HG03558 (cell line): Measurements from ENCODE around the gene ACTN4.

Source experiments
- ATAC-seq: cut with Tn5 transposase; IDR thresholded peaks from one replicate; pipeline ENCODE4 v1.9.1; 2021; ENCODE audit warnings: moderate number of reproducible peaks; ENCODE audit not compliant: unreplicated experiment; ENCODE audit errors: extremely low read depth

ACTN4 gene

GRCh38 chr19:38634757-38635482, 12.5 kb upstream of the ACTN4 start:
- no peak for ATAC-seq

- no peak for ATAC-seq
Measured at GRCh38 chr19:38635483-38636399, 11.7 kb upstream of the ACTN4 start.

- ATAC-seq, result no peak
Measured at GRCh38 chr19:38638461-38638860, 9.0 kb upstream of the ACTN4 start.

GRCh38 chr19:38639679-38640078, 7.8 kb upstream of the ACTN4 start:
- no peak for ATAC-seq

DNA sequence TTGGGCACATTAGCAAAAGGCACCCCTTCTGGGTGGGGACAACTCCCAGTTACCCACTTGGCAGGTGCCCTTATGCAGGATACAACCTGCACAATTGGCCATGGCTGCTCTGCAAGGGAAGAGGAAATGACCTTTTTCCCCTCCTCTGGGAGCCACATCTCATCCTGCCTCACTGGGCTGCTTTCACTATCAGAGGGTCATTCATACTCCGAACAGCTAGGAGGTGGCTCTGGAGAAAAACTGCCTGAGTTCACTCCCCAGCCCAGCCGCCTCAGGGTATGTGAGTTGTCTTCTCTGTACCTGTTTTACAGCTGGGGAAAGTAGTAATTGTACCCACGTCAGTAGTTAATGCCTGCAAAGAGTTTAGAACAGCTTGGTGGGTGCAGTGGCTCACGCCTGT, 7.1 kb upstream of the ACTN4 start:
- ATAC-seq, result no peak

GRCh38 chr19:38642176-38642575, 5.3 kb upstream of the ACTN4 start:
- ATAC-seq, result no peak

- no peak for ATAC-seq
Measured at GRCh38 chr19:38644719-38645118, 2.7 kb upstream of the ACTN4 start.

DNA sequence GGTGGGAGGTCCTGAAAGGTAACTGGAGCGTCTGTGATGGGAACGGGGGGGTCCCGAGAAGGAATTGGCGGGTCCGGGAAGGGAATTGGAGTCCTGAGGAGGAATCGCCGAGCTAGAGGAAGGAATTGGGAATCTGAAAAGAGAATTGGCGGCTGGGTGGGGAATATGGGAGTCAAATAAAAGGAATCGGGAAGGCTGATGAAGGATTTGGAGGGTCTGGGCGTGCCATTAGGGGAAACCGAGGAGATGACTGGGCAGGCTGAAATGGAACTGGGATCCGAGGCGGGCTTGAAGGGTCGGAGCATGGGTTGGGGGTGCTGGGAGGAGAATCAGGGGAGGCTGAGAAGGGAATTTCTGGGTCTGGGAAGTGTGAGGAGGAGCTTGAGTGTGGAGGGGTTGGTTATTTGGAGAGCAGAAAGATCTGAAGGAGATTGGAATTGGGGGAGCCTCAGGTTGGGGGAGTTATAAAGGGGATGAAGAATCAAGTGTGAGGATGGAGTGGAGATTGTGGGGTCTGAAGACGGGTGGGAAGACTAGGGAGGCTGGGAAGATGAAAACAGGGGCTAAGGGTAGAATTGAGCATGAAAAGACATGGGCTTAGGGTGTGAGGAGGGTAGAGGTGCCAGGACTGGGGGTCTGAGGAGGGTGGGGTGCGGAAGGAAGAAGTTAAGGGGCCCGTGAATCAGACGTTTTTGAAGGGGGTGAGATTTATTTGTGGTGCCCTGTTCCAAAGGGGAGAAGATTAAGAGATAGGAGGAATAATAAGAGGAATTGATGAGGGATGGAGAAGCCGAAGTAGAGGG, 718 bp downstream of the ACTN4 start:
- ATAC-seq, result no peak

DNA sequence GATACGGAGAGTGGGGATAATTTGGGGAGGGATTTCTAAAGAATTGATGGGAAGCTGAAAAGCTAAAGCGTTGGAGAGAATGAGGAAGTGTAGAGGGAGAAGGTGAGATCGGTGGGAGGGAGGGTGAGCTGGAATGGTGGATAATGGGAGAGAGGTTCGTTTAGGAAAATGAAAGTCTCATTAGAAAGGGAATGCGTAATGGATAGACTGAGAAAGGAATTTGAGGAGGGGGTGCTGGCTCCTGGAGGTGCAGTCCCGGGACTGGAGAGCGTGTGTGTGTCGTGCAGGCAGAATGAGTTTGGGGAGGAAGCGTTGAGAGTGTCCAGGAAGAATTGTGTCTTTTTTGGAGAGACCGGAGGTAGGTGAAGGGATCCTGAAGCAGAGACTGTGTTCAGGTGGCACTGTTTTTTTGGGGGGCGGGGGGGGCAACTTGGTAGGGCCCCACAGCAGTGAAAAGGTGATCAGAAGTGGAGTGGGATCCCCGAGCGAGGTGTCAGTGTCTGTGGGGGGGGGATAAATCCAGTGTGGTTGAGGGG, 1.4 kb downstream of the ACTN4 start:
- ATAC-seq, result no peak

GRCh38 chr19:38649305-38650171, 2.1 kb downstream of the ACTN4 start:
- ATAC-seq, result no peak

- no peak for ATAC-seq
Measured at GRCh38 chr19:38650172-38650775, 2.8 kb downstream of the ACTN4 start.

- ATAC-seq, result no peak
Measured at GRCh38 chr19:38650911-38651584, 3.6 kb downstream of the ACTN4 start.

GRCh38 chr19:38653028-38653571, 5.7 kb downstream of the ACTN4 start:
- no peak for ATAC-seq

- no peak for ATAC-seq
Measured at GRCh38 chr19:38654628-38655055, 7.2 kb downstream of the ACTN4 start.

DNA sequence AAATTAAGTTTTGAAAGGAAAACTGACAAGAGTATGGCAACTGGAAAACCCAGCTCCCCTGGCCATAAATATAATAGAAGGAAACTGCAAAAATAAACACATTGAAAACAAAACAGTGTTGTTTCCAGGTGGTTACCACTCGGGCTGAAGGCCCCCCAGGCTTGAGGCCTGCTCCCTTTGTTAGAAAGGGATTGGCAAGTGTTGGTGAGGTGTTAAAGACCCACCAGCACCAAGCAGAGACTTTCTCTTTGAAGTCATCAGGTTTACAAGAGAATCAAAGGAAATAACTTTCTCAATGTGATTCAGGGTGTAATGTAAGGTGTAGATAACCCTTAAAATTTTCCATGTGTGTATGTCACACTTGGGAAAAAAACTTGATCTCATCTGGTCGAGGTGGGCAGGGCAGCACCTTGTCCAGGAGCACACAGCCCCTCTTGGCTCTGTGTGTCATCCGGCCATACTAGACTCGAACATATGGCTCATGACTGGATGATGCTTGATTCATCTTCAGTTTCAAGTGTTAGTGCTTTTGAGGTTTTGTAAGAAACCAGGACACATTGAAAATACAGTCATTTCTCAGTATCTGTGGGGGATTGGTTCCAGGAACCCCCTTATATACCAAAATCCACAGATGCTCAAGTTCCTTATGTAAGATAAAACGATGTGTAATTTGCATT, 7.8 kb downstream of the ACTN4 start:
- no peak for ATAC-seq

- no peak for ATAC-seq
Measured at GRCh38 chr19:38656171-38656981, 8.9 kb downstream of the ACTN4 start.
